Urothelium cell line (cell line): ENCODE data around the gene CD44.
"Not testable (repeated sequence)": the region's sequence is repeated elsewhere in the genome, so short reads cannot be mapped to it uniquely, and the experiment has no call there.

Source experiments
- DNase-seq: peaks from one replicate; pipeline ENCODE4 v3.0.0; 2011; ENCODE audit warnings: low spot score, mixed read lengths
- FAIRE-seq: peaks from 2 replicates; lab custom pipeline; 2011; peaks lifted over from hg19 to GRCh38; lab: Jason Lieb, UNC

CD44 gene

GRCh38 chr11:35207471-35208403 lies 68.8 kb downstream of the CD44 start:
- DNase-seq, result no peak
- FAIRE-seq, result no peak

GRCh38 chr11:35208795-35209194 lies 69.8 kb downstream of the CD44 start:
- FAIRE-seq (no peak), DNase-seq (no peak)

GRCh38 chr11:35210876-35211546 lies 72.0 kb downstream of the CD44 start:
- FAIRE-seq, result no peak
- DNase-seq, result no peak

GRCh38 chr11:35211952-35212351 lies 73.0 kb downstream of the CD44 start:
- DNase-seq, result no peak
- no peak for FAIRE-seq

- no peak for DNase-seq
These were observed 75.3 kb downstream of the CD44 start for GRCh38 chr11:35214226-35214770.

GRCh38 chr11:35214792-35215193 lies 75.8 kb downstream of the CD44 start:
- FAIRE-seq (no peak), DNase-seq (no peak)

More at GRCh38 chr11:35214226-35214770, 75.3 kb downstream of the CD44 start:
- FAIRE-seq, result no peak

- no peak for FAIRE-seq
- DNase-seq, result no peak
These were observed 77.0 kb downstream of the CD44 start for GRCh38 chr11:35215945-35216344.

GRCh38 chr11:35216962-35217678 lies 78.1 kb downstream of the CD44 start:
- DNase-seq (no peak), FAIRE-seq (no peak)

- DNase-seq (no peak), FAIRE-seq (no peak)
These were observed 80.0 kb downstream of the CD44 start for GRCh38 chr11:35218956-35219355.

GRCh38 chr11:35223371-35223796 lies 84.4 kb downstream of the CD44 start:
- DNase-seq, result no peak
- no peak for FAIRE-seq

- DNase-seq (no peak), FAIRE-seq (no peak)
These were observed 85.0 kb downstream of the CD44 start for GRCh38 chr11:35223991-35224390.

- FAIRE-seq (no peak), DNase-seq (no peak)
These were observed 87.1 kb downstream of the CD44 start for GRCh38 chr11:35225946-35226520.

GRCh38 chr11:35226756-35227155 lies 87.8 kb downstream of the CD44 start:
- not testable (repeated sequence) for FAIRE-seq, DNase-seq

GRCh38 chr11:35227576-35228327 lies 88.8 kb downstream of the CD44 start:
- no peak for DNase-seq

GRCh38 chr11:35228328-35228725 lies 89.4 kb downstream of the CD44 start:
- no peak for DNase-seq
- FAIRE-seq, result no peak

More at GRCh38 chr11:35227576-35228327, 88.8 kb downstream of the CD44 start:
- no peak for FAIRE-seq

GRCh38 chr11:35230388-35230787 lies 91.4 kb downstream of the CD44 start:
- no peak for FAIRE-seq
- no peak for DNase-seq

- no peak for FAIRE-seq
These were observed 92.3 kb downstream of the CD44 start for GRCh38 chr11:35231076-35231860.

GRCh38 chr11:35232891-35233330 lies 93.9 kb downstream of the CD44 start:
- DNase-seq (no peak), FAIRE-seq (no peak)

More at GRCh38 chr11:35231076-35231860, 92.3 kb downstream of the CD44 start:
- no peak for DNase-seq

- DNase-seq (no peak), FAIRE-seq (no peak)
These were observed 94.5 kb downstream of the CD44 start for GRCh38 chr11:35233518-35233917.
